ENCODE measurements around the gene RFFL.
"Not testable (repeated sequence)": the region's sequence is repeated elsewhere in the genome, so short reads cannot be mapped to it uniquely, and the experiment has no call there.

Gene RFFL

DNA sequence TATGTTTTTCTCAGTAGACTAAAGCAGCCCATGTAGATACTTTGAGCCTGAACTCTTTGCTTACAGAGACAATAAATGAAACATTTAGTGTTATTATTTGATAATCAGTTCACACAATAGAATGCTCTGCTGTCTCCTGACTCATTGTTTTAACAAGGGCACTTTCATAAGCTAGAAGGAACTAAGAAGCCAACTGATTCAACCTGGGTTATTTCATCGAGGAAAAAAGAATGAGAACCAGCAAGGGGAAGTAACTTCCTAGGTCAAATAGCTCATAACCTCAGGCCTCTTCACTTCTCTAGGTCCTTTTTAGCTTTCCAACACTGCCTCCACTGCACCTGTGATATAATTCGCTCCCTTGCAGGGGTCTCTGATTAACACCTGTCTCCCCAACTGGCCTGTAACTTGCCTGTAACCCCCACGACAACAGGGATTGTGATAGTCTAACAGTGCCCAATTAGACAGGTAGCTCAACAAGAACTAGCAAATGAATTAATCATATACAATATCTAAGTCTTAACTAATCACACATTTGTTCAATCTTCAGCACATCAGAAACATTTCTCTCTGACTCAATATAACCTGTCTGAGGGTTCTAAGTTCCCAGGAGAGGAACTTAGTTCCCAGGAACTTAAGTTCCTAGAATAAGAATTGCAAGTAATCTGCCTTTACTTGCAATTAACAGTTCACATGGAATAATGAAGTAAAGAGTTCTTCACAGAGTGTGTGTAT lies 34.8 kb downstream of the RFFL start:
- DNase-seq (ENCODE audit: low spot score in 2 of 2), result no peak
- peaks cover 35% of the 10 kb centered on the region for H3K4me1 Mint-ChIP-seq
- peaks cover 10% of the 10 kb centered on the region for H3K36me3 Mint-ChIP-seq (ENCODE audit: insufficient read depth)
- H3K4me3 Mint-ChIP-seq, result no peak overlapping the region
- no peak for ATAC-seq (replicated peaks; ENCODE audit: extremely low read depth, poor library complexity, severe bottlenecking)
- H3K27ac Mint-ChIP-seq (ENCODE audit: low read depth), result no peak overlapping the region
- H3K9me3 Mint-ChIP-seq, result no peaks in the 10 kb centered on the region
- no peaks in the 10 kb centered on the region for H3K27me3 Mint-ChIP-seq

DNA sequence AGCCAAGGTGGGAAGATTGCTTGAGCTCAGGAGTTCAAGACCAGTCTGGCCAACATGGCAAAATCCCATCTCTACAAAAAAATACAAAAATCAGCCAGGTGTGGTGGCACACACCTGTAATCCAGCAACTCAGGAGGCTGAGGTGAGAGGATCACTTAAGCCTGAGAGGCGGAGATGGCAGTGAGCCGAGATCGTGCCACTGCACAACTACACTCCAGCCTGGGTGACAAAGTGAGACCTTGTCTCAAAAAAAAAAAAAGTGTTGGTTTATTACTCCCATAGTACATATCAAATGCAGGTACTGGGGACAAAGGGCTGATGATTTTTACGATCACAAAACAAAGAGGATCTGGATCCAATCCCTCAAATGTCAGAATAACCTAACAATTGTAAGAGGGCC lies 35.4 kb downstream of the RFFL start:
- peaks cover 39% of the 10 kb centered on the region for H3K4me1 Mint-ChIP-seq
- H3K27ac Mint-ChIP-seq (ENCODE audit: low read depth), result not testable (repeated sequence)

DNA sequence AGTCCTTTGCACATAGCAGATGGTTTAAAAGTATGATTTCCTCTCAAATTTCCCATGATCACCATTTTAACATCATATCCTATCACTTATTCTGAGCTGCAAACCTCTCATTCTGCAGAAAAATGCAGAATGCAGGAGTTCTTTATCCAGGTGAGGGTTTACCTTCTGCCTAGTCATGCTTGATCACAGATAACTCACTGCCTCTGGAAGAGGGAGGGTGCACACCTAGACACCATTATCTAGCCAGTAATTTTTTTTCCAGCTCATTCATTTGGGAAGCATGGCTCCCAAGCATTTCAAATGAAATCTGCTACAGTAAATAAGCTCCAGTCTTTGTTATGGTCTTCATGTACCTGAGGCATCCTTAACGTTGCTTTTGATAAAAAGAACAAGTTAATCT lies 38.0 kb downstream of the RFFL start:
- Mint-ChIP-seq H3K4me1 (peaks cover 43% of the 10 kb centered on the region), H3K36me3 (ENCODE audit: insufficient read depth) (peaks cover 29% of the 10 kb centered on the region), H3K27ac (ENCODE audit: low read depth) (no peak overlapping the region), H3K27me3 (no peaks in the 10 kb centered on the region), H3K4me3 (no peak overlapping the region), H3K9me3 (no peaks in the 10 kb centered on the region)
- ATAC-seq (replicated peaks; ENCODE audit: extremely low read depth, poor library complexity, severe bottlenecking) (no peak), DNase-seq (ENCODE audit: low spot score in 2 of 2) (no peak)

More for the DNA sequence above, 35.4 kb downstream of the RFFL start:
- not testable (repeated sequence) for ATAC-seq (replicated peaks; ENCODE audit: extremely low read depth, poor library complexity, severe bottlenecking); H3K4me3 Mint-ChIP-seq; H3K9me3 Mint-ChIP-seq; H3K27me3 Mint-ChIP-seq; H3K36me3 Mint-ChIP-seq (ENCODE audit: insufficient read depth); DNase-seq (ENCODE audit: low spot score in 2 of 2)

DNA sequence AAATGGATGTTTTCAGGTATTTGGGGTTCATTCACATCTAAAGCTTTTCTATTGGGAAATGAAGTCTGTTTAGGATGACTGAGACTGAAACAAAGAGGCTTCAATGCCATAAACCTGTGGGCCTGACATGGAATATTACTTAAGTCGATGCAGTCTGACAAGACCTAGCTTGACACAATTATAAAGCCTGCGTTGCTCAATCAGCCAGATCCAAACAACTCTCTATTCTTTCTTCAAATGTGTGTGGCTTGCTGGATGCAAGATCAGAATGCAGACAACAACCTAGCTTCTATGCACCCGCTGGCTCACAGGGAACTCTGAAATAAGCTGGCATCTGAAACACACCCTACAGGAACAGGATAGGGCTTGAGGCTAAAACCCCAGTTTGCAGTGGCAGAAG lies 40.0 kb downstream of the RFFL start:
- Mint-ChIP-seq H3K27ac (ENCODE audit: low read depth) (peak overlapping the region; percentile 96), H3K36me3 (ENCODE audit: insufficient read depth) (peaks cover 37% of the 10 kb centered on the region), H3K27me3 (no peaks in the 10 kb centered on the region), H3K9me3 (no peaks in the 10 kb centered on the region), H3K4me3 (peak overlapping the region; percentile 59), H3K4me1 (peaks cover 37% of the 10 kb centered on the region)
- ATAC-seq (replicated peaks; ENCODE audit: extremely low read depth, poor library complexity, severe bottlenecking) (no peak), DNase-seq (ENCODE audit: low spot score in 2 of 2) (no peak)

DNA sequence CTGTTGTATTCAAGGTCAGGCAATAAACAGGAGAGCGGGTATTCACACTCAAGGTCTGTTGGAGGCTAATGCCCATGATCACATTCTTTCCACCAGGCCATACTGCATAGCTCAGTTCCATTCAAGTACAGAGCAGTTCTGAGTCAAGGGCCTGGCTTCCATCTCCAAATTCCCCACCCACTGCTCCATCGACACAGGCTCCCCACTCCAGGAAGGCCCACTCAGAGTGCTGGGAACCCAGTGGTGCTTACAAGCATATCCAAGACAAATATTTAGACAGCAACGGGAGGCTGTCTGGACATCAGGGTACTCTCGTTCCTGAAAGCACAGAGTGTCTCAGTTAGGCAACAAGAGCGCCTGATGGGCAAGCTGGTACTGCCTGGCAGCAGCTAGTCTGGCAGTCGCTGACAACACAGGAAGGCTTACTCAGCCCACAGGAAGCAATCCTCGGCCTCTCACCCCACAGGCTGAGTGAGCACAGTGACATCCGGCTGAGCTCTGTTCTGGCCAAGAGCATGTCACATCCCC lies 40.9 kb downstream of the RFFL start:
- peaks cover 43% of the 10 kb centered on the region for H3K4me1 Mint-ChIP-seq
- peak overlapping the region; percentile 59 for H3K4me3 Mint-ChIP-seq
- H3K9me3 Mint-ChIP-seq, result no peaks in the 10 kb centered on the region
- H3K27ac Mint-ChIP-seq (ENCODE audit: low read depth), result peak overlapping the region; percentile 96
- peaks cover 37% of the 10 kb centered on the region for H3K36me3 Mint-ChIP-seq (ENCODE audit: insufficient read depth)
- DNase-seq (ENCODE audit: low spot score in 2 of 2), result peak; percentile 42 to 61
- no peaks in the 10 kb centered on the region for H3K27me3 Mint-ChIP-seq
- ATAC-seq (replicated peaks; ENCODE audit: extremely low read depth, poor library complexity, severe bottlenecking), result peak; percentile 100

DNA sequence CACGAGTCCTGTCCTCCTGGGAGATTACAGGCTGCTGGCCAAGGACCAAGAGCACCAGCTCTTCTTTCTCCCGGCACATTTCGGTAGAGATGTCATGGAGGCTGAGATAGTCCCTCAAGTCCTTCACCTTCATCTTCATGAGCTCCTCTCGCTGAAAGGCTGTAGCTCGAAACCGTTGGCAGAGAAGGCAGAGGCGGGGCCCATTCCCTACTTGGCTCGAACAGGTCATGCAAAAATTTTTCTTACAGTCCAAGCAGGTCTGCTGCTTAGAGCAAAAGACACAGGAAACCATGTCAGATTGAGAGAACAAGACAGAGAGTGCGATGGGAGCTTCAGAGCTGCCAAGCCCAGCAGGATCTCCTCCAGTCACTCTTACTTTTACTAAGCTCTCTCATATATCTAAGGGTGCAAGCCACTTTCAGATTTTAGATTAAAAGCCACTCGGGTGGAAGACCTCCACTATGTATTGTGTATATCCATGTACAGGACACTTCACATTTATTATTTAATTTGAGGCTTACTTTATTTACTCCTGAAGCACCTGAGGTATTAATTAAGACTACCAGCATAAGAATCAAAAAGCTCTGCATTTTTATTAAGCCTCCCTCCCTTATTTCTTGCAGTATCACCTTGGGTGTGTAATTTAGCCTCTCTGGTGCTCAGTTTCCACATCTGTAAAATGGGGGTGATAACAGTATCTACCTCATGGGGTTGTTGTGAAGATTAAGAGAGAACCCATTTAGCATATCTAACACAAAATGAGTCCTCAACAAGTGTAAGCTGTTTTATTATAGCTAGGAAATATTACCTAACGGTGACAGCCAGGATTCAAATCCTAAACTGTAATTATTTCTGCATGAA lies 41.8 kb downstream of the RFFL start:
- ATAC-seq (replicated peaks; ENCODE audit: extremely low read depth, poor library complexity, severe bottlenecking), result no peak
- Mint-ChIP-seq H3K9me3 (no peaks in the 10 kb centered on the region), H3K4me1 (peaks cover 50% of the 10 kb centered on the region), H3K27me3 (no peaks in the 10 kb centered on the region), H3K36me3 (ENCODE audit: insufficient read depth) (peaks cover 37% of the 10 kb centered on the region), H3K4me3 (no peak overlapping the region), H3K27ac (ENCODE audit: low read depth) (peak overlapping the region; percentile 96)
- no peak for DNase-seq (ENCODE audit: low spot score in 2 of 2)

DNA sequence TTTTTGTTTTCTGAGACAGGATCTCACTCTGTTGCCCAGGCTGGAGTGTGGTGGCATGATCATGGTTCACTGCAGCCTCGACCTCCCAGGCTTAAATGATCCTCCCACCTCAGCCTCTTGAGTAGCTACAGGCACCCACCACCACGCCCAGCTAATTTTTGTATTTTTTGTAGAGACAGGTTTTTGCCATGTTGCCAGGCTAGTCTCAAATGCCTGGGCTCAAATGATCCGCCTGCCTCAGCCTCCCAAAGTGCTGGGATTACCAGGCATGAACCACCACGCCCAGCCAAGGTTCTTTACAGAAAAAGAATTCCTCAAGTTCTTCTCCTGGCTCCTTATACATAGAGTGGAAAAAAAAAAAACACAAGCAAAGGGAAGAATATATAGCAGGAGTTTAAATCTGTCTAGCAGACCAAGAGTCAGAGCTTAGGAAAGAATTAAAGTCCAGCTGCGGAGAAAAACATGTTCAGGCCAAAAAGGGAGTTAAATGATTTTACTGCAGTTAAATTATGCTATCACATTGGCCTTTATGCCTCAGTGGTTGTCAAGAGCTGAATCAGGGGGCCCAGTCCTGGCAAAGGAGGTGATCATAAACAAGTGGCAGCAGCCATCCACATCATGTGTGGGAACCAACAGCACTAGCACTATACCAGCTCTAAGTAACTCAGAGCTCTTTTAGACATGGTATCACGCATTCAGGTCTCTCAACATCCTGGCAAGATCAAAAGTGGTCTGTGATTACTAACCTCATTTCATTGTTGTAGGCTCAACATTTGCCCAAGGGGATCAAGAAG lies 43.9 kb downstream of the RFFL start:
- ATAC-seq (replicated peaks; ENCODE audit: extremely low read depth, poor library complexity, severe bottlenecking), result no peak
- H3K36me3 Mint-ChIP-seq (ENCODE audit: insufficient read depth), result peaks cover 44% of the 10 kb centered on the region
- H3K27ac Mint-ChIP-seq (ENCODE audit: low read depth), result peak overlapping the region; percentile 70
- no peak overlapping the region for H3K4me3 Mint-ChIP-seq
- no peak for DNase-seq (ENCODE audit: low spot score in 2 of 2)
- H3K9me3 Mint-ChIP-seq, result no peaks in the 10 kb centered on the region
- H3K4me1 Mint-ChIP-seq, result peaks cover 45% of the 10 kb centered on the region
- no peaks in the 10 kb centered on the region for H3K27me3 Mint-ChIP-seq

DNA sequence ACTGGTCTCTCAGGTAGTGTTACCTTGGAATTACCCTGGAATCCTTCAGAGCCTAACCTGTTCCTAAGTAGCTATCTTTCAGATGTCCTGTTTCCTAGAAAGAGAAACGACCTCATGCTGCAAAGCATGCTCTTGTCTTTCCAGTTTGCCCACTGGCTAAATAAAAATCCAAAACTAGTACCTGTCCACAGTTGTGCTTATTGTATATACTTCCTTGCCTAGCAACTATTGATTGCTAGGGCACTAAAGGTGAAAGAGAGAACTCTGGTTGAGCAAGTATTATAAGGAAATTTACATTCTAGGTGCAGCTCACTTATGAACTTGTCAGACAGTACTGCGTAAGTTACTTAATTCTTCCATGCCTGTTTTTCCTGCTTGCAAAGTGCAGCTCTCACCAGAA lies 44.7 kb downstream of the RFFL start:
- ATAC-seq (replicated peaks; ENCODE audit: extremely low read depth, poor library complexity, severe bottlenecking), result no peak
- no peak for DNase-seq (ENCODE audit: low spot score in 2 of 2)
- no peak overlapping the region for H3K4me3 Mint-ChIP-seq
- peaks cover 44% of the 10 kb centered on the region for H3K36me3 Mint-ChIP-seq (ENCODE audit: insufficient read depth)
- H3K9me3 Mint-ChIP-seq, result no peaks in the 10 kb centered on the region
- H3K27ac Mint-ChIP-seq (ENCODE audit: low read depth), result no peak overlapping the region
- no peaks in the 10 kb centered on the region for H3K27me3 Mint-ChIP-seq
- peaks cover 43% of the 10 kb centered on the region for H3K4me1 Mint-ChIP-seq

DNA sequence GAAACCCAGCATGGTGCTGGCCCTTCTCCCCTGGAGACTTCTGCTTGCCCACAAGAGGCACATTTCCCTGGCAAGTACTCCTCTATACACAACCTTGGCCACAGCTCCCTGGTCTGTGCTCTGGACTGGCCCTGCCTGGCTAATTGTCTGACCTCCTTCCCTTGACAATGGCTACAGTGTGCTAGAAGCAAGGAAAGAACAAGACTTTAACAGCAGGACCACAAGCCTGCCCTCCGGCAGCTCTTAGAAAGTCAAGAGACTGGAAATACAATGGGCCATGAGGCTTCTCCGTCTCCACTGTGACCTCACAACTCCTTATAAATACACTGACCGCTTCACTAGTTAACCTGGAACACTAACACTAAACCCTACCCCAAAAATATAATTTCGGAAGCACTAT lies 46.5 kb downstream of the RFFL start:
- H3K36me3 Mint-ChIP-seq (ENCODE audit: insufficient read depth), result peaks cover 42% of the 10 kb centered on the region
- H3K4me1 Mint-ChIP-seq, result peaks cover 25% of the 10 kb centered on the region
- H3K9me3 Mint-ChIP-seq, result no peaks in the 10 kb centered on the region
- peak overlapping the region; percentile 10 for H3K27ac Mint-ChIP-seq (ENCODE audit: low read depth)
- H3K4me3 Mint-ChIP-seq, result no peak overlapping the region
- H3K27me3 Mint-ChIP-seq, result no peaks in the 10 kb centered on the region
- DNase-seq (ENCODE audit: low spot score in 2 of 2), result no peak
- ATAC-seq (replicated peaks; ENCODE audit: extremely low read depth, poor library complexity, severe bottlenecking), result no peak

DNA sequence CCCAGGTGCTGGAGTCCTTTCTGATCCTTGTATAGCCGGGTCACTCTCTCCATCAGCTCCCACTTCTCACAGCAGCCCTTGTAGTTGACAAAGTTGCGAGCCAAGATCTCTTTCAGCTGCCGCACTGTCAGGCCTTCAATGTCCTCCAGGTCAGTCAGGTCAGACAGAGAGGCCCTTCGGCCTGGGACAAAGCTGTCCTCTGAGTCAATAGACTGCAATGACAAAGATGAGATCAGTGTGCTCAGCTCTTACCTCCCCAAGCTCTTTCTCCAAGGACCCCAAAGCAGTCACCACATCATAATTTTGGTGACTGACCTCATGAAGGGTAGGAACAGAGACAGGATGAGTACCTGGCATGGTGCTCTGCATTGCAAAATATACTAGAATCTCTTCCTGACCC lies 47.1 kb downstream of the RFFL start:
- ATAC-seq (replicated peaks; ENCODE audit: extremely low read depth, poor library complexity, severe bottlenecking), result no peak
- Mint-ChIP-seq H3K27ac (ENCODE audit: low read depth) (peak overlapping the region; percentile 10), H3K9me3 (no peaks in the 10 kb centered on the region), H3K4me1 (peaks cover 21% of the 10 kb centered on the region), H3K4me3 (no peak overlapping the region), H3K36me3 (ENCODE audit: insufficient read depth) (peaks cover 41% of the 10 kb centered on the region), H3K27me3 (no peaks in the 10 kb centered on the region)
- no peak for DNase-seq (ENCODE audit: low spot score in 2 of 2)

DNA sequence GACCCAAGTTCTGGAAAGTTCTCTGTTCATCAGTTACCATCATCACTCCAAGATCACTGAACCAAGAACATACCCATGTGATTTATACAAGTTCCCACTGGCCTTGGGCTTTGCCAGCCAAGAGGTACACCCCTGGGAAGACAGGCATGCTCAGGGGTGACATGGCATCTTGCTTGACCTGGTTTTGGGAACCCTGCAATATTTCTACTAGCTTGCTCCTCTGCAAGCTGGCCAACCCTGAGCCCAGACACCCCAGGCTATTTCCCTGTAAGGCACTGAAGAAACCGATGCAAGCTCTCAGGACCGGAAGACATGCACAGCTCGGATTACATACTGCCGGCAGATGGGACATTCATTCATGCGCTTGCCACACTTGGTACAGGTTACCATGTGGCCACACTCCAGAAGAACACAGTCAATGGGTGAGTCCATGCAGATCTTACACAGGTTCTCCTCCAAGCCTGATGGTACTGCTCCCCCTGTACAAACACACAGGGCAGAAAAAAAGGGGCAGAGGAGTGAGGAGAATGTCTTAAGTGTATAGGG lies 51.8 kb downstream of the RFFL start:
- Mint-ChIP-seq H3K27me3 (no peaks in the 10 kb centered on the region), H3K4me1 (peaks cover 7% of the 10 kb centered on the region), H3K9me3 (no peaks in the 10 kb centered on the region), H3K36me3 (ENCODE audit: insufficient read depth) (peaks cover 40% of the 10 kb centered on the region), H3K27ac (ENCODE audit: low read depth) (no peak overlapping the region), H3K4me3 (no peak overlapping the region)
- ATAC-seq (replicated peaks; ENCODE audit: extremely low read depth, poor library complexity, severe bottlenecking), result no peak
- no peak for DNase-seq (ENCODE audit: low spot score in 2 of 2)

DNA sequence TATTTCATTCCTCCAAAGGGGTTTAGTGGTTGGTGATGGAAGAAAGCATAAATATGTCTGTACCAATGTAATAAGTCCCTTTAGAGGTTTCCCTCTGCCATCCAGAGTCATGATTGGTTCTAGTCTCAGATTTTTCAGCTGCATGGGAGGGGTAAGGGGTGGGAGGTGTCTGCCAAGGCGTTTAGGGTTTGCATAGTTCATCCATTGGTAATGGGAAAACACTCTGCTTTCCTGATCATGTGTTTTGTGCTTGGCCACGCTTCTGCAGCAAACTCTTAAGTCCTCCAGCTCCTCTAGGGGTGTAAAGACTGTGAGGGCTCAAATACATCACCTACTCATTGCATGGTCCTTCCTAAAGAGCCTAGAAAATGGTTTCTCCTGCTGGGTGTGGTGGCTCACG lies 53.4 kb downstream of the RFFL start:
- peaks cover 35% of the 10 kb centered on the region for H3K36me3 Mint-ChIP-seq (ENCODE audit: insufficient read depth)
- H3K9me3 Mint-ChIP-seq, result no peaks in the 10 kb centered on the region
- H3K27ac Mint-ChIP-seq (ENCODE audit: low read depth), result no peak overlapping the region
- no peaks in the 10 kb centered on the region for H3K27me3 Mint-ChIP-seq
- H3K4me1 Mint-ChIP-seq, result peaks cover 7% of the 10 kb centered on the region
- no peak overlapping the region for H3K4me3 Mint-ChIP-seq
- DNase-seq (ENCODE audit: low spot score in 2 of 2) (no peak), ATAC-seq (replicated peaks; ENCODE audit: extremely low read depth, poor library complexity, severe bottlenecking) (no peak)
